Suprapubic skin (tissue), 3 donors: ENCODE measurements around the gene MGAT5B.

Experiments
- CTCF ChIP-seq, 2 donors: fragments of 200-600 bp in 1 of 2; fragments of 450-650 bp in 1 of 2; sonication (generic) in 1 of 2; IDR thresholded peaks; one replicate each; pipeline ENCODE4 v1.5.1; 2016 to 2019; ENCODE audit warnings: antibody characterized with exemption in 2 of 2, mild to moderate bottlenecking in 1 of 2, moderate library complexity in 1 of 2
- POLR2A ChIP-seq, 2 donors: fragments of 450-650 bp; IDR thresholded peaks; one replicate each; pipeline ENCODE4 v1.6.1; 2017; ENCODE audit warnings: antibody characterized with exemption in 2 of 2, mild to moderate bottlenecking in 2 of 2, moderate library complexity in 2 of 2

- TF ChIP-seq CTCF (IDR thresholded peaks at IDR 0.05) (no peak), POLR2A (IDR thresholded peaks at IDR 0.05) (no peak)
These were observed 55.3 kb downstream of the MGAT5B start for GRCh38 chr17:76923491-76923890.
